Ureter (tissue), 1 donor: ENCODE measurements around the gene OBSCN. TPM values are rescaled to one million over a fixed set of nuclear protein-coding genes. Genes with fewer than 3 reads are reported as not detected.

ENCODE experiments used
- DNase-seq: peaks from one replicate; pipeline ENCODE4 v3.0.0-alpha.2; 2020; ENCODE audit warnings: low spot score
- total RNA-seq: library from RNA; stranded (reverse); gene quantifications from one replicate; pipeline ENCODE4 v1.2.4, GENCODE V29; 2023
- donor health status: DM: yes; HTN: yes; CAD: no.

The OBSCN gene
- total RNA-seq, 1 donor from 2014 or later, result 42.2 TPM

DNA sequence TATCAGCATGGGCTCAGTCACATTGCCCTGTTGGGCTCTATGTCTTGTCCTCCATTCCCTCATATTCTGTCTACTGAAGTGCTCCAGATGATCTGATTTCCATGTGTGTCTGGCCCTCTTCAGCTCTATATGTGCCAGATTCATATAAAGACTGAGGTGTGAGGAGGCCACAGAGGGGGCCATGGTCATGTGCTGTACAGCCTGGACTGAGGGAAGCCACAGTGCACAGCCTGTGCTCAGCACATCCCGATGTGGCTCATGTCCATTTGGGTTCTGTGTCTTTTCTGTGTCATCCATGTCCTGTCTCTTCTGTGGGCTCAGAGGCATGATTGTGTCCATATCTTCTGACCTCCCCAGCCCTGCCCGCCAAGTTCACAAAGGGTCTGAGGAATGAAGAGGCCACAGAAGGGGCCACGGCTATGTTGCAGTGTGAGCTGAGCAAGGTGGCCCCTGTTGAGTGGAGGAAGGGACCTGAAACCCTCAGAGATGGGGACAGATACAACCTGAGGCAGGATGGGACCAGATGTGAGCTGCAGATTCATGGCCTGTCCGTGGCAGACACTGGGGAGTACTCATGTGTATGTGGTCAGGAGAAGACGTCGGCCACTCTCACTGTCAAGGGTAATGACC, 97.0 kb downstream of the OBSCN start:
- DNase-seq, result no peak

DNA sequence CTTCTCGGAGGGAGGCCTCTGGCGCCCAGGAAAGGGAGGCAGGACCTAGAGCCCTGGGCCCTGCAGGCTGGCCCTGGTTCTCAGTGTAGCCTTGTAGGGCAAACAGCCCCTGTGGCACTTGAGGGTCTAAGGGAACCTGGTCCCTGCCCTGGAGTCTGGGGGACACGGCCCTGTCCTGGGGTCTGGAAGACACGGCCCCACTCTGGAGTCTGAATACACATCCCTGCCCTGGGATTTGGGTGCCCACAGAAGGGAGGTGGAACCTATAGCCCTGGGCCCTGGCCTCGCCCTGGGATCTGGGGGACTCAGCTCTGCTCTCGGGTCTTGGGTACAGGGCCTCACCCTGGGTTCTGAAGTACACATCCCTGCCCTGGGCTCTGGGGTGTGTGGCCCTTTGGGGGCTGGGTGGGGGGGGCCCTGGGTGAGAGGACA, 97.9 kb downstream of the OBSCN start:
- no peak for DNase-seq

DNA sequence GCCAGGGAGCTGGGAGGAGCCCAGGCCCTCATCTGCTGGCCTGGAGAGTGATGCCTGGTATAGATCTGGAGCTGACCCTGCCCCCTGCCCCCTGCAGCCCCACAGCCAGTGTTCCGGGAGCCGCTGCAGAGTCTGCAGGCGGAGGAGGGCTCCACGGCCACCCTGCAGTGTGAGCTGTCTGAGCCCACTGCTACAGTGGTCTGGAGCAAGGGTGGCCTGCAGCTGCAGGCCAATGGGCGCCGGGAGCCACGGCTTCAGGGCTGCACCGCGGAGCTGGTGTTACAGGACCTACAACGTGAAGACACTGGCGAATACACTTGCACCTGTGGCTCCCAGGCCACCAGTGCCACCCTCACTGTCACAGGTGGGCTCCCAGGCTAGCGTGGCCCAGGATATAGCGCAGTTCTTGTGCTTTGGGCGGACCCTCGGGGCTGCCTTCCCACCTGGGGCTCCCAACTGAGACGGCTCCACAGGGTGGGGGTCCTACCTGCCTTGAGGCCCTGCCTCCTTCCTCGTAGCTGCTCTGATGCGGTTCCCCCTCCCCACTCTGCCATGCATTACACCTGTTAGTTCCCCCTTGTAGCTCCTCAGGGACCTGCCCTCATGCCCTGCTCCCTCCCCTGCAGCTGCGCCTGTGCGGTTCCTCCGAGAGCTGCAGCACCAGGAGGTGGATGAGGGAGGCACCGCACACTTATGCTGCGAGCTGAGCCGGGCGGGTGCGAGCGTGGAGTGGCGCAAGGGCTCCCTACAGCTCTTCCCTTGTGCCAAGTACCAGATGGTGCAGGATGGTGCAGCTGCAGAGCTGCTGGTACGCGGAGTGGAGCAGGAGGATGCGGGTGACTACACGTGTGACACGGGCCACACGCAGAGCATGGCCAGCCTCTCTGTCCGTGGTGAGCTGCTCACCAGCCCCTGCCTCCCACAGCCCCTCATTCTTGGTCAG, 98.7 kb downstream of the OBSCN start:
- DNase-seq, result no peak

DNA sequence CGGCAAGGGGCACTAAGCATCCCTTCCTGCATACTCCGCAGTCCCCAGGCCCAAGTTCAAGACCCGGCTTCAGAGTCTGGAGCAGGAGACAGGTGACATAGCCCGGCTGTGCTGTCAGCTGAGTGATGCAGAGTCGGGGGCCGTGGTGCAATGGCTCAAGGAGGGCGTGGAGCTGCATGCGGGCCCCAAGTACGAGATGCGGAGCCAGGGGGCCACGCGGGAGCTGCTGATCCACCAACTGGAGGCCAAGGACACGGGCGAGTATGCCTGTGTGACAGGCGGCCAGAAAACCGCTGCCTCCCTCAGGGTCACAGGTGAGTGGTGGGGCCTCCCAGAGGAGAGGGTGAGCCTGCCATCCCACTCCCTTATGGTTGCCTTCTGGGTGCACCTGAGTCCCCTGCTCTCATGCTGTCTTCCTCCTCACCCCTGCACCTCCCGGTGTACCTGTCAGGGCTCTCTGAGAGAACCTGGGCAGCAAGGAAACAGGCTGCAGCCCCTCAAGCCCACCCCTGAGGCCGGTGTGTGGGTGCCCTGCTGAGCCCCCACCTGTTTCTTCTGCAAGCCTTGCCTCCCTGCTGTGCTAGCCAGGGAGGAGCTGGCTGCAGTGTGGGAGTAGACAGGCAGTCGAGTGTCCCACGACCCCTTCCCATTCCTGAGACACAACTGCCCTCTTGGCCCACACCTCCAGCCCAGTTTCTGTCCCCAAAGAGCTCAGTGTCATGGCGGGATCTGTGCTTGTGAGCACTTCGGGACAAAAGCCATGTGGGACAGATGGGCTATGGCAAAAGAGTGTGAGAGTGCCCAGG, 99.6 kb downstream of the OBSCN start:
- DNase-seq, result no peak

DNA sequence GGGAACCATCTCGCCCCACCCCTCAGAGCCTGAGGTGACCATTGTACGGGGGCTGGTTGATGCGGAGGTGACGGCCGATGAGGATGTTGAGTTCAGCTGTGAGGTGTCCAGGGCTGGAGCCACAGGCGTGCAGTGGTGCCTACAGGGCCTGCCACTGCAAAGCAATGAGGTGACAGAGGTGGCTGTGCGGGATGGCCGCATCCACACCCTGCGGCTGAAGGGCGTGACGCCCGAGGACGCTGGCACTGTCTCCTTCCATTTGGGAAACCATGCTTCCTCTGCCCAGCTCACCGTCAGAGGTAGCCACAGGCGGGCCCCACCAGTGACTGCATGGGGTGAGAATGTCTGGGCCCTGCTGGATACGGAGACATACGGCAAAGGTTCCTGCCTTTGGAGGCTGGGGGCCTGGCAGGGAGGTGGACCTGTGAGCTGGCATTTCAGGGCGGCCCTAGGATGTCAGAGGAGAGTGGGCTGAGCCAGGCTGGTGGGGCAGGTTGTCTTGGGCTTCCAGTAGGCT, 100.3 kb downstream of the OBSCN start:
- peak; percentile 33 for DNase-seq

DNA sequence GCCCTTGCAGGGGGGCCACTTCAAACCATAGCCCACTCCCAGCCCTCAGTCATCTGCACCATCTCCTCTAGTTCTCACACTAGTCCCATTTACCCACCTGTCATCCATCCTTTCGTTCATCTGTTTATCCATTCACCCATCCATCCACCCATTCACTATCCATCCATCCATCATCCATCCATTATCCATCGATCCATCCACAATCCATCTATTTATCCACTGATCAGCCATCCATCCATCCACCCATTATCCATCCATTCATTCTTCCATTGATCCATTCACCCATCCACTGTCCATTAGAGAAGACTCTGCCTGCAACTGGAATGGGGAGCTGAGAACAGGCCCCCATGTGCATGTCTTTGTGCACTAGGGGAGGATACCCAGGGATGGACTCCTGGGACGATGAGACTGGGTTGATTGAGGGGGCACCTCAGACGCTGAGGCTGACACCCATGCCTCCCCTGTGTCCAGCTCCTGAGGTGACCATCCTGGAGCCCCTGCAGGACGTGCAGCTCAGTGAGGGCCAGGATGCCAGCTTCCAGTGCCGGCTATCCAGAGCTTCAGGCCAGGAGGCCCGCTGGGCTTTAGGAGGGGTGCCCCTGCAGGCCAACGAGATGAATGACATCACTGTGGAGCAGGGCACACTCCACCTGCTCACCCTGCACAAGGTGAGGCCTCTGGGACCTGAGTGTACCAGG, 100.9 kb downstream of the OBSCN start:
- no peak for DNase-seq

DNA sequence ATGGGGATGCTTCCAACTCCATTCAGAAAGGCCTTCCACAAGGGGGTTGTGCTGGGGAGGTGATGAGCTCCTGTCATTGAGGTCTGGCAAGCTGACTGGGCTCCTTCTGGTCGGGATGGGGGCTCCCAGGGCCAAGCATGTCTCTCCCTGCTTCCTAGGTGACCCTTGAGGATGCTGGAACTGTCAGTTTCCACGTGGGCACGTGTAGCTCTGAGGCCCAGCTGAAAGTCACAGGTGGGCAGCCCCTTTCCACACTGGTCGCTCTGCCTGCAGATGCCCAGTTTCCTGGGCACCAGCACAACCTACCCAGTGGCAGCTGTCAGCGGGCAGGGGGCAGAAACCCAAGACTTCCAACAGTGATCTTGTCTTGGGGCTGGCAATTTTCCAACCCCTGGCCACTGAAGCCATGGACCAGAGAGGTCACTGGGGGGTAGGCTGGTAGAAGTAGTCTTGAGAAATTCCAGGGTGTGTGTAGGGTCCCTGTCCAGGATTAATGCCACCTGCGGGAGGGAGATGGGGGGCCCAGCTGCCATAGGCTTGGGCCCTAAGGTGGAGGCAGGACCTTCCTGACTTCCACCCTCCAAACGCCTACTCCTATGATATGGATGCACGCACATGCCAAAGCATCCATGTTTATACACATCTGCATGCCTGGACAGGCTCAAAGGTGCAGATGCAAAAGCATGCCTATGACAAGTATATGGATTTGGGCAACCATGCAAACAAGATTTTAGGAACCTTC, 101.7 kb downstream of the OBSCN start:
- no peak for DNase-seq

GRCh38 chr1:228310162-228310792, 102.4 kb downstream of the OBSCN start:
- DNase-seq, result no peak

DNA sequence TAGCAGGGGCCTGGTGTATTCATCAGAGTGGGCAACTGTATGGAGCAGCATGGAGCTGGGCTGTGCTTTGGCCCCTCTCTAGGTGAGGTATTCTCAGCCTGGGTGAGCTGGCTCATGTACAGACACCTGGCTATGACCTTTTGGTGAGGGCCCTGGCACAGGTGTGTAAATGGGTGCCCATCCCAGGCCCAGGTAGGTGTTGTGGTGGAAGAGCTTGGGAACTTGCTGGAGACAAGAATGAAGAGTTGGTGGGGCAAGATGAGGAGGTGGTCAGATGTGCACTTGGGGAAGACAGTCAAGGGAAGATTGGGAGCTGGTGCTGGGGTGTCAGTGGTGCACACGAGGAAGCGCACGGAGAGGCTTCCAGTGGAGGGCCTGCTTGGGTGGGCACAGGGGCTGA, 103.2 kb downstream of the OBSCN start:
- DNase-seq, result no peak

- DNase-seq, result no peak
Measured at GRCh38 chr1:228312136-228312764, 104.4 kb downstream of the OBSCN start.

DNA sequence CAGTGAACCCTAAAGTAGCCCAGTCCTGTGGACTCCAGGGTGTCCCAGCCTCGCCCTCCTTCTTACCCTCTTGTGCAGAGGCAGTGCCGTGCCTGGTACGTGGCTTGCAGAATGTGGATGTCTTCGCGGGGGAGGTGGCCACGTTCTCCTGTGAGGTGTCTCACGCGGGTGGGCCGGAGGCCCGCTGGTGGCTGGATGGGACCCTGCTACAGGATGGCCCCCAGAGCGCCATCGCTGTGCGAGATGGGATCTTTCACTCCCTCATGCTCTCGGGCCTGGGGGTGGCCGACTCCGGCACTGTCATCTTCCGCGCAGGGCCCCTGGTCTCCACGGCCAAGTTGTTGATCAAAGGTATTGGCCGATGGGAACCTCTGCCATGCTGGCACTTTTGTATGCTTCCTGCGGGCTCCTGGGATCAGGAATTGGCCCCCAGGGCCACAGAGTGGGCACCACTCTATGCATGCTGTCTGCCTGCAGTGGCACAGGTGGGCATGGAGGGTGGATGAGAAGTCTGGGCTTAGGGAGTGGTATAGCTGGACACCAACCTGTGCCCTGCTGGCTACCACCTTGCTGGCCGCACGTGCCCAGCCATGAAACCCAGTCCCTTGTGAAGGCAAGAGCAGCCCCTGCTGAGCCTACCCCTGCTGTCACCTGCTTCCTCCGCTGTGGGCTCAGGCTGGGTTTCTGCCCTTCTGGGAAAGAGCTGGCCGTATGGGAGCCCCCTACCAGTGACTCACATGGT, 105.9 kb downstream of the OBSCN start:
- no peak for DNase-seq

DNA sequence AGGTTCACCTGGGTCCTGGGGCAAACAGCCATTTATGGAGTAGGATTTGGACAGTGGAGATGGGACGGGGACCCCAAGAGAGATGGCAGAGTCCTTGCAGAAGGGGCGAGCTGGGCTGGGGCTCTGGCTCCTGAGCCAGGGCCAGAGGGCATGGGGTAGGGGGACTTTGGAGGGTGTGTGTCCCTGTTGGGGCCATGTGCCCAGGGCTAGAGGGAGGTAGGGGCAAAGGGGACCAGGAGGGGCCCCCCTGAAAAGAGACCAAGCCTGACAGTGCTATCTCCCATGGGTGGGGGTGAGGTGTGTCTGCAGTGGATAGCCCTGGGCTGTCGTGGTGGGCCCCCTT, 106.4 kb downstream of the OBSCN start:
- peak; percentile 36 for DNase-seq

DNA sequence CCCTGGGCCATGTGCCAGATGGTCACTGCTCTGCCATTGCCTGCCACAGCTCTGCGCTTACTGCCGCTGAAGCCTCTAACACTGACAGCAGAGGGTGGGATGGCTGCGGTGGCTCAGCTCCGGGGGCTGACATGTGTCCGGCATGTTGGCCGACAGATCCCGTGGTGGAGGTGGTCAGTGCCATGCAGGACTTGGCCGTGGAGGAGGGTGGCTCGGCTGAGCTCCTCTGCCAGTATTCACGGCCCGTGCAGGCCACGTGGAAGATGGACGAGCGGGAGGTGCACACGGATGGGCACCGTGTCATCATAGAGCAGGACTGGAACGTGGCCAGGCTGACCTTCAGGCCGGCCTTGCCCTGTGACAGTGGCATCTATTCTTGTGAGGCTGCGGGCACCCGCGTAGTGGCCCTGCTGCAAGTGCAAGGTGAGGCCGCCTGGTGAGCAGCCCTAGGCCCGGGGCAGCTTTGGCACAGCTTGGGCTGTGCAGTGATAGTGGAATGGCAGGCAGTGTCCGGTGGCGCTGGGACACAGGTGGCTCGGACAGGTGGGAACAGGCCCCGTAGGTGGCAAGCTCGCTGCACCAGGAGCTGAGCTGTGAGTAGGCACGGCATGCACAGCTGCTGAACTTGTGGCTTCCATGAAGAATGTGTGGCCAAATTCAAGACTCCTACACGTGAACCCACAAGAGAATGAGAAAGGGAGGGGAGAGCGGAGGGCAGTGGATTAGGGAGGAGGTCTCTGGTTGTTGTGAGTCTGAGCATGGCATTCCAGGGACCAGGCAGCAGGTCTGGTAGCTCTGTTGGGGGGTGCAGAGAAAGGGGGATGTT, 107.0 kb downstream of the OBSCN start:
- peak; percentile 35 for DNase-seq

DNA sequence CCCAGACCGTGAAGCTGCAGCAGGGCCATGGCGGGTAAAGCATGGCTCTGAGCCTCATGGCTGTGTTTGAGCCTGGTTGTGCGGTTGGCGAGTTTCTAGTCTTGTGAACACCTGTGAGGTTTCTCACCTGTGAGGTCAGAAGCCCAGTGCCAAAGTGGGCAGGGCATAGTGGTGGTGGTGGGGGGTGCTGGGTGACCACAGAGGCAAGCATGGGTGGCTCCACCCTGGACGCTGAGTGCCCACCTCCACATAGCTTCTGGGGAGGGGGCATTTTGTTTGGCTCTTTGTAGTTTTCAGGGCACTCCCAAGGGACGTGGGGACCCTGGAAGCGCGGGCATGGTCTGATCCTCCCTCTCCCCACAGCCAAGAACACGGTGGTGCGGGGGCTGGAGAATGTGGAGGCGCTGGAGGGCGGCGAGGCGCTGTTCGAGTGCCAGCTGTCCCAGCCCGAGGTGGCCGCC, 107.7 kb downstream of the OBSCN start:
- DNase-seq, result no peak

- DNase-seq, result peak; percentile 37
Measured at GRCh38 chr1:228315945-228316588, 108.2 kb downstream of the OBSCN start.

DNA sequence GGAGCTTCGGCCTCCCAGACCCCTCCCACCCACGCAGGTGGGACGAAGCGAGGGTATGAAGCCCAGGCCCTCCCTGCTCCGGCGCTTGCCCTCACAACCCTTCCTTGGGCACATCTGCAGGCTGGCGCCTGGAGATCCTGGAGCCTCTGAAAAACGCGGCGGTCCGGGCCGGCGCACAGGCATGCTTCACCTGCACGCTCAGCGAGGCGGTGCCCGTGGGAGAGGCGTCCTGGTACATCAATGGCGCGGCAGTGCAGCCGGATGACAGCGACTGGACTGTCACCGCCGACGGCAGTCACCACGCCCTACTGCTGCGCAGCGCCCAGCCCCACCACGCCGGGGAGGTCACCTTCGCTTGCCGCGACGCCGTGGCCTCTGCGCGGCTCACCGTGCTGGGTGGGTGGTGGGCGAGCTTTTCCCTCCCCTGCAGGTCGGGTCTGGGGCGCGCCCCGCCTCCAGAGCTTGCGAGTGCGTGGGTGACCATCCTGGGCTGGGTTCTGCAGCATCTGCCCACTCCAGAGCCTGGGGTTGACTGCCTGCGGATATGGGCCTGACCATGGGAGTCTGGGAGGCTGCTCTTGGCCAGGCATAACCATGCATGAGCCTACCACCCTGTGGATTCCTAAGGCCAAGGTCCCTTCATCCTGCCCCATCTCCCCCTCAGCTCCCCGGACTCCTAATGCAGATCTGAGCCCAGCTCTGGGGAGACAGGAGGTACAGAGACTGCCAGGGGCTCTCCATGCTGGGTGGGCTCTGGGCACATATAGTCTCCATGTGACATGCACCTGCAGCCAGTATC, 108.9 kb downstream of the OBSCN start:
- DNase-seq, result peak; percentile 36

DNA sequence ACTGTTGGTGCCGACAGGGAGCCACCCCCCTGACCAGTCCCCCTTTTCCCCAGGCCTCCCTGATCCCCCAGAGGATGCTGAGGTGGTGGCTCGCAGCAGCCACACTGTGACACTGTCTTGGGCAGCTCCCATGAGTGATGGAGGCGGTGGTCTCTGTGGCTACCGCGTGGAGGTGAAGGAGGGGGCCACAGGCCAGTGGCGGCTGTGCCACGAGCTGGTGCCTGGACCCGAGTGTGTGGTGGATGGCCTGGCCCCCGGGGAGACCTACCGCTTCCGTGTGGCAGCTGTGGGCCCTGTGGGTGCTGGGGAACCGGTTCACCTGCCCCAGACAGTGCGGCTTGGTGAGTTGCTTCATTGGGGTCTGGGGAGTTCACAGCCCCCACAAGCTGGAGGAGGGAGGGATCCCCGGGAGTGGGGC, 109.6 kb downstream of the OBSCN start:
- peak; percentile 42 for DNase-seq
